Nephron (organoid): ENCODE results near the gene TNFAIP2.
A peak's percentile ranks its signal among the peaks of the same experiment; 100 is the strongest.
"Not testable (repeated sequence)": the region's sequence is repeated elsewhere in the genome, so short reads cannot be mapped to it uniquely, and the experiment has no call there.

Experiments
- H3K27ac Mint-ChIP-seq, 3 experiments: 2 replicates each; pipeline ENCODE4 v1.8.0; 2020; ENCODE audit warnings: mixed read lengths in 3 of 3, mild to moderate bottlenecking in 2 of 3, moderate library complexity in 1 of 3
- H3K27me3 Mint-ChIP-seq: 2 replicates; pipeline ENCODE4 v1.8.0; 2021; ENCODE audit warnings: low read depth, mild to moderate bottlenecking, moderate library complexity, mixed read lengths
- H3K36me3 Mint-ChIP-seq: 2 replicates; pipeline ENCODE4 v1.8.0; 2020; ENCODE audit warnings: low read depth, mixed read lengths
- H3K4me1 Mint-ChIP-seq: 2 replicates; pipeline ENCODE4 v1.8.0; 2020; ENCODE audit warnings: mixed read lengths
- H3K4me3 Mint-ChIP-seq, 3 experiments: 2 replicates each; pipeline ENCODE4 v1.8.0; 2020; ENCODE audit warnings: mild to moderate bottlenecking in 3 of 3, mixed read lengths in 3 of 3, moderate library complexity in 2 of 3
- H3K9me3 Mint-ChIP-seq: 2 replicates; pipeline ENCODE4 v1.8.0; 2020; ENCODE audit warnings: mixed read lengths
- CTCF ChIP-seq, 3 experiments: fragments of 200-600 bp; sonication (generic); IDR thresholded peaks; one replicate each; pipeline ENCODE4 v1.5.0; 2021; ENCODE audit warnings: antibody characterized with exemption in 3 of 3; ENCODE audit not compliant: unreplicated experiment in 3 of 3

Gene TNFAIP2

GRCh38 chr14:103161054-103161397 lies 37.8 kb downstream of the TNFAIP2 start:
- H3K4me1 Mint-ChIP-seq: peaks cover 10% of the 10 kb centered on the region

DNA sequence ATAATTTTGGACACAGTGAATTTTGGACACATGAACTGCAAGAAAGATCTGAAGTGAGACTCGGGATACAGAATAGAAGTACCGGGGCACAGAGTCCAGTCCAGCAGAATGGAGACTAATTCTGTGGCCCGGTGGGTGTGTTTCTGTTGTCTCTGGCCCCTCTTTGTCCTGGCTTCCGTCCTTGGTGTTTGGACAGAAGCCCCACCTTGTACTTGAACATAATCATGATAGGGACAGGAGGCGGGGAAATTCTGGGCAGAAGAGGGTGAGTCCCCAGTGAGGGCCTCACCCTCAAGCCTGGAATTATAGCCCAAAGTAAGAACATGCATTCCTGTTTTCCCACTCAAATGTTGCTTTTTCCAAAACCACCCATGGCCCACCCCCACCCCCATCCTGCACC lies 39.9 kb downstream of the TNFAIP2 start:
- Mint-ChIP-seq H3K4me3 (no peak overlapping the region), H3K27ac (no peak overlapping the region), H3K9me3 (peaks cover 5% of the 10 kb centered on the region)

More at GRCh38 chr14:103161054-103161397, 37.8 kb downstream of the TNFAIP2 start:
- Mint-ChIP-seq H3K27me3 (peaks cover 26% of the 10 kb centered on the region), H3K27ac (peak overlapping the region in 1 of 3 experiments; percentile 58), H3K9me3 (peaks cover 2% of the 10 kb centered on the region), H3K4me3 (no peak overlapping the region), H3K36me3 (no peaks in the 10 kb centered on the region)
- TF ChIP-seq CTCF (IDR thresholded peaks at IDR 0.05; ENCODE audit: unreplicated experiment in 3 of 3): no peak

GRCh38 chr14:103164006-103164405 lies 40.7 kb downstream of the TNFAIP2 start:
- Mint-ChIP-seq H3K9me3 (peaks cover 5% of the 10 kb centered on the region), H3K4me3 (no peak overlapping the region), H3K27ac (no peak overlapping the region), H3K4me1 (peaks cover 6% of the 10 kb centered on the region), H3K36me3 (no peaks in the 10 kb centered on the region), H3K27me3 (peaks cover 13% of the 10 kb centered on the region)
- TF ChIP-seq CTCF (IDR thresholded peaks at IDR 0.05; ENCODE audit: unreplicated experiment in 3 of 3): no peak

More for the DNA sequence above, 39.9 kb downstream of the TNFAIP2 start:
- H3K27me3 Mint-ChIP-seq: peaks cover 18% of the 10 kb centered on the region
- H3K36me3 Mint-ChIP-seq: no peaks in the 10 kb centered on the region
- peaks cover 6% of the 10 kb centered on the region for H3K4me1 Mint-ChIP-seq
- TF ChIP-seq CTCF (IDR thresholded peaks at IDR 0.05; ENCODE audit: unreplicated experiment in 3 of 3): no peak

DNA sequence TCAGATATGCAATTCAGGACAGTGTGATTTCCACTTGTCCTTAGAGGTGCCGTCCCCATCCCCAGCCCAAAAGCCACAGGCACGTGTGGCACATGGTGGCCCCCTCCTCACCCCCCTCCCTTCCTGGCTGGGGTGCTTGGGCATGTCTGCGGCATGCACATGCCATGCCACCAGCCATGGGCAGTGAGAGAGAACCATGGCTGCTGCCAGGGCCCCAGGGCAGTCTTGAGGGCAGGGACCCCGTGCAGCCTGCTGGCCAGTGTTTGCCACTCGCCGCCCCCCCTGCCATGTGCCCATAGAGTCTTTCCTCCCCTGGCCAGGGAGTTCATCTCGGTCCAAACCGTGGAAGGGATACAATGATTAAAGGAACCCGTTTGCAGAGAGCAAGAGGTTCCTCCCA lies 41.5 kb downstream of the TNFAIP2 start:
- no peak overlapping the region for H3K27ac Mint-ChIP-seq
- no peaks in the 10 kb centered on the region for H3K36me3 Mint-ChIP-seq
- H3K4me1 Mint-ChIP-seq: peaks cover 6% of the 10 kb centered on the region
- peaks cover 7% of the 10 kb centered on the region for H3K27me3 Mint-ChIP-seq
- peaks cover 5% of the 10 kb centered on the region for H3K9me3 Mint-ChIP-seq
- H3K4me3 Mint-ChIP-seq: no peak overlapping the region
- no peak for TF ChIP-seq CTCF (IDR thresholded peaks at IDR 0.05; ENCODE audit: unreplicated experiment in 3 of 3)

- TF ChIP-seq CTCF (IDR thresholded peaks at IDR 0.05; ENCODE audit: unreplicated experiment in 3 of 3): no peak
- peaks cover 10% of the 10 kb centered on the region for H3K9me3 Mint-ChIP-seq
- peaks cover 3% of the 10 kb centered on the region for H3K36me3 Mint-ChIP-seq
- H3K4me1 Mint-ChIP-seq: peaks cover 6% of the 10 kb centered on the region
- peaks cover 8% of the 10 kb centered on the region for H3K27me3 Mint-ChIP-seq
- H3K27ac Mint-ChIP-seq: no peak overlapping the region
- H3K4me3 Mint-ChIP-seq: no peak overlapping the region
Measured at GRCh38 chr14:103165323-103165722, 42.1 kb downstream of the TNFAIP2 start.

- no peaks in the 10 kb centered on the region for H3K4me1 Mint-ChIP-seq
- TF ChIP-seq CTCF (IDR thresholded peaks at IDR 0.05; ENCODE audit: unreplicated experiment in 3 of 3): no peak
- H3K27ac Mint-ChIP-seq: no peak overlapping the region
- peaks cover 6% of the 10 kb centered on the region for H3K27me3 Mint-ChIP-seq
- H3K4me3 Mint-ChIP-seq: no peak overlapping the region
- H3K36me3 Mint-ChIP-seq: peaks cover 12% of the 10 kb centered on the region
- peaks cover 45% of the 10 kb centered on the region for H3K9me3 Mint-ChIP-seq
Measured at GRCh38 chr14:103169954-103170353, 46.7 kb downstream of the TNFAIP2 start.

GRCh38 chr14:103171206-103171605 lies 47.9 kb downstream of the TNFAIP2 start:
- H3K27ac Mint-ChIP-seq, H3K4me3 Mint-ChIP-seq, H3K4me1 Mint-ChIP-seq, H3K27me3 Mint-ChIP-seq: not testable (repeated sequence)
- Mint-ChIP-seq H3K36me3 (peaks cover 15% of the 10 kb centered on the region), H3K9me3 (peaks cover 55% of the 10 kb centered on the region)
